ENCODE data around the gene PRDM8. TPM values are rescaled to one million over a fixed set of nuclear protein-coding genes. Genes with fewer than 3 reads are reported as not detected.

The PRDM8 gene
- total and polyA plus RNA-seq, 5 donors, result 0.63 to 1.3 (median 0.75) TPM

DNA sequence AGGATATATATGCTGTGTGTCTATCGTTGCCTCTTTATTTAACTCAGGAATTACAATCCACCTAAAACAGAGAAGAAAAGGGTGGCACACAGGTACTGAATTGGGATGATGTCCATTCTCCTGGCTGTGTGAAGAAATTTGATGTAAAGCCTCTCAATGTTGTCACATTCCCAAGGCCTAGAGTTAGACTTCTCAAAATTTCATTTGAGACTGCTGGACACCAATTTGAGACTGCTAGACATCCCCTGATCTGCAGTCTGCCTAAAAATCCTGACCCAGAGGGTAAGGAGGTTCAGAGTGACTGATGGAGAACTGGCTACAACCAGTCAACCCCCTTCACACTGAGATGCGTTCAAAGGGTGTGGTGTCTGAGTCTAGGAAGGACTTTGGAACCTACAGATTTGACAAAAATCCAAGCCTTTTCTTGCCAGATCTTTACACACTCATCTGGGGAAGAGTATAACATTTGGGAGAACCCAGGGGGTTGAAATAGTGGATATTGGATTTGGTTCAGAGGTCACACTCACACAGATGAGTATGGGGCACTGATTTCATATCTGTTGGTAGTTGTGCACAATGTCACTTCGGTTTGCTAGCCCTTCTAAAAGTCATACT is 4.9 kb upstream of the PRDM8 start:
- DNase-seq (no peak), ATAC-seq (no peak)
- intact Hi-C loops (cut with DNase I), result no loop called here
- peaks cover 5% of the 10 kb centered on the region for H3K27me3 ChIP-seq (ENCODE audit: control insufficient read depth, insufficient read depth)
- no peak overlapping the region for H3K4me3 ChIP-seq (ENCODE audit: low read length)
- WGBS, result 78% methylated on average over 3 of the region's 3 CpGs
- no peaks in the 10 kb centered on the region for H3K9me3 ChIP-seq (ENCODE audit: control insufficient read depth, low read length)
- no peaks in the 10 kb centered on the region for H3K4me1 ChIP-seq (ENCODE audit: control insufficient read depth, insufficient read depth, low read length)
- H3K27ac ChIP-seq (ENCODE audit: low read length), result no peak overlapping the region

- DNase-seq (no peak), ATAC-seq (no peak)
- no peaks in the 10 kb centered on the region for H3K9me3 ChIP-seq (ENCODE audit: control insufficient read depth, low read length)
- H3K4me1 ChIP-seq (ENCODE audit: control insufficient read depth, insufficient read depth, low read length), result no peaks in the 10 kb centered on the region
- peaks cover 5% of the 10 kb centered on the region for H3K27me3 ChIP-seq (ENCODE audit: control insufficient read depth, insufficient read depth)
- WGBS, result 48% methylated on average over 2 of the region's 2 CpGs
- H3K4me3 ChIP-seq (ENCODE audit: low read length), result no peak overlapping the region
- no peak overlapping the region for H3K27ac ChIP-seq (ENCODE audit: low read length)
- intact Hi-C loops (cut with DNase I), result no loop called here
Measured at GRCh38 chr4:80192937-80193336, 4.4 kb upstream of the PRDM8 start.

DNA sequence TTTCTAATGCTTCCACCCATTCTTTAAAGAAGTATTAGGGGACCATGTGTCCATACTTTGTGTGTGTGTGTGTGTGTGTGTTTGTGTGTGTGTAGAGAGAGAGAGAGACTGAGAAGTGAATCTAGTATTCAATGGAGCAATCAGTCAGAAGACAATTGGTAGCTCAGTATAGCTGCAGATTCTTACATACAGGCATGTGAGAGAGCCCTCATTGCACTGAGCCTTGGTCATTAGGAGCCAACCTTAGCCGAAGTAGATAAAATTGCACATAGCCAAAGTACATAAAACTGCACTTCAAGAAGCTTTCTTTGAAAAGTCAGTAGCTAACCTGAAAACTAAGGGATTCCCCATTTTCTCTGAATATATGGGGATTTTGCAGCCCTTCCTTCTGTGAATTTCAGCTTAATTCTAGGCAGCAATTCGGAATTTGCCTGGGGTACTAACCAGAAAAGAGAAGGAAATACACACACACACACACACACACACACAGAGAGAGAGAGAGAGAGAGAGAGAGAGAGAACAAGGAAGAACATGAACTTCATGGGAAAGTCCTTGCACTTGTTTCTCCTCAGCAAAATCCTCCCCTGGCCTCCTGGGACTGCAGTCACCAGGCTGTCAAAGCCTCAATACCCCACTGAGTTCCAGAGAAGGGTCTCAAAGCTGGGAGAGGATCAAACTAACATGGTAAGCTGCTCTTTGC is 1.7 kb upstream of the PRDM8 start:
- DNase-seq, result no peak
- intact Hi-C loops (cut with DNase I), result no loop called here
- H3K4me3 ChIP-seq (ENCODE audit: low read length), result no peak overlapping the region
- ATAC-seq, result no peak
- no peaks in the 10 kb centered on the region for H3K4me1 ChIP-seq (ENCODE audit: control insufficient read depth, insufficient read depth, low read length)
- 56% methylated on average over 2 of the region's 2 CpGs for WGBS
- H3K27ac ChIP-seq (ENCODE audit: low read length), result no peak overlapping the region
- peaks cover 5% of the 10 kb centered on the region for H3K27me3 ChIP-seq (ENCODE audit: control insufficient read depth, insufficient read depth)
- no peaks in the 10 kb centered on the region for H3K9me3 ChIP-seq (ENCODE audit: control insufficient read depth, low read length)

DNA sequence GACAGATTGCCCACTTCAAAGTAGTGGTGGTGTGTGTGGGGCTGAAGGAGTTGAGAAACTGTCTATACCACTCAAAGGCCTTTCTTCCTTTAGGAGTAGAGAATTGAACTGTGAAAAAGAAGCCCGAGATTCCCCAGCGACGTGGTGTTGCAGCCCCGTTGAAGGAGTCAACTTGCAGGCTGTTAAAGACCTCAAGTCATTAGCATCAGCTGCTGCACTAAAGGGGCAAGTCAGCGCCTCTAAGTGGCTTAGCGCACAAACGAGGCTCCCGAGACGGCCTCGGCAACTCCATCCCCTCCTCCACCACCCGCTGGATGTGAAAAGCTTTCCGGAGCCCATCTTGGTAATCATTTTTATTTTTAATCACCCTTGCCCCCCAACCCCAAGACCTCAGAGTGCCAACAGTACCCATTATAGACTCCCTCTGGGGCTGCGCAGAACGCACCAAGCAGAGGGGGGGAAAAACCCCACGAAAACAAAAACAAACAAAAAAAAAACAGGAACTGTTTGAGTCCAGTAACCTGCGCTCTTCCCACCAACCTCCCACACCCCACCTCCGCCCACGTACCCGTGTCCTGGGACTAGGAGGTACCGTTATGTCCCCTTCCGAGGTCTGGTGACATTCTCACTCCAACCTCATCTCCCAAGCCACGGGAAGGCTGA is 913 bp upstream of the PRDM8 start:
- ATAC-seq (peak in 1 of 2 donors; percentile 25), DNase-seq (no peak)
- Histone ChIP-seq H3K27me3 (ENCODE audit: control insufficient read depth, insufficient read depth) (peaks cover 5% of the 10 kb centered on the region), H3K27ac (ENCODE audit: low read length) (no peak overlapping the region), H3K4me3 (ENCODE audit: low read length) (peak overlapping the region; percentile 49), H3K4me1 (ENCODE audit: control insufficient read depth, insufficient read depth, low read length) (no peaks in the 10 kb centered on the region), H3K9me3 (ENCODE audit: control insufficient read depth, low read length) (no peaks in the 10 kb centered on the region)
- intact Hi-C loops (cut with DNase I), result no loop called here
- WGBS, result 33% methylated on average over 22 of the region's 22 CpGs

GRCh38 chr4:80197601-80198440 is 518 bp downstream of the PRDM8 start:
- no peak overlapping the region for H3K27ac ChIP-seq (ENCODE audit: low read length)
- H3K4me3 ChIP-seq (ENCODE audit: low read length), result peak overlapping the region; percentile 49
- intact Hi-C loops (cut with DNase I), result no loop called here
- DNase-seq, result peak in 2 of 3 donors; percentile 55 to 58
- 12% methylated on average over 45 of the region's 45 CpGs for WGBS
- H3K9me3 ChIP-seq (ENCODE audit: control insufficient read depth, low read length), result no peaks in the 10 kb centered on the region
- H3K27me3 ChIP-seq (ENCODE audit: control insufficient read depth, insufficient read depth), result no peaks in the 10 kb centered on the region
- no peaks in the 10 kb centered on the region for H3K4me1 ChIP-seq (ENCODE audit: control insufficient read depth, insufficient read depth, low read length)
- peak in 1 of 2 donors; percentile 27 for ATAC-seq

- Histone ChIP-seq H3K27ac (ENCODE audit: low read length) (no peak overlapping the region), H3K4me1 (ENCODE audit: control insufficient read depth, insufficient read depth, low read length) (peaks cover 3% of the 10 kb centered on the region), H3K27me3 (ENCODE audit: control insufficient read depth, insufficient read depth) (no peaks in the 10 kb centered on the region), H3K9me3 (ENCODE audit: control insufficient read depth, low read length) (no peaks in the 10 kb centered on the region), H3K4me3 (ENCODE audit: low read length) (no peak overlapping the region)
- ATAC-seq (no peak), DNase-seq (no peak)
- WGBS, result 61% methylated on average over 1 of the region's 1 CpG
- intact Hi-C loops (cut with DNase I), result no loop called here
Measured at GRCh38 chr4:80198441-80198837, 1.1 kb downstream of the PRDM8 start.

GRCh38 chr4:80199004-80199560 is 1.8 kb downstream of the PRDM8 start:
- H3K27me3 ChIP-seq (ENCODE audit: control insufficient read depth, insufficient read depth), result no peaks in the 10 kb centered on the region
- no peak overlapping the region for H3K4me3 ChIP-seq (ENCODE audit: low read length)
- no peaks in the 10 kb centered on the region for H3K9me3 ChIP-seq (ENCODE audit: control insufficient read depth, low read length)
- ATAC-seq (no peak), DNase-seq (no peak)
- H3K27ac ChIP-seq (ENCODE audit: low read length), result no peak overlapping the region
- 59% methylated on average over 8 of the region's 8 CpGs for WGBS
- intact Hi-C loops (cut with DNase I), result no loop called here
- H3K4me1 ChIP-seq (ENCODE audit: control insufficient read depth, insufficient read depth, low read length), result peaks cover 3% of the 10 kb centered on the region

DNA sequence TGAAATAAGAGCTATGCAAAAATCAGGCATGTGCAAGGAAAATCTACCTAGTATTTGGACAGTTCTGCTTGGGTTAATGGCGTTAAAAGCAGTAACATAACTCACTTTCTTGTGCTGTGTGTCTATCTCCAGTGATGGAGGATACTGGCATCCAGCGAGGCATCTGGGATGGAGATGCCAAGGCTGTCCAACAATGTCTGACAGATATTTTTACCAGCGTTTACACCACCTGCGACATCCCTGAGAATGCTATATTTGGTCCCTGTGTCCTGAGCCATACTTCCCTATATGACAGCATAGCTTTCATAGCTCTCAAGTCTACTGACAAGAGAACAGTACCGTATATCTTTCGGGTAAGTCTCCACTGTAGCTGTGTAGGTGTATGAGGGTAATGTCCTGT is 2.6 kb downstream of the PRDM8 start:
- peaks cover 3% of the 10 kb centered on the region for H3K4me1 ChIP-seq (ENCODE audit: control insufficient read depth, insufficient read depth, low read length)
- 55% methylated on average over 6 of the region's 6 CpGs for whole genome bisulfite sequencing
- intact Hi-C loops (cut with DNase I), result no loop called here
- no peaks in the 10 kb centered on the region for H3K27me3 ChIP-seq (ENCODE audit: control insufficient read depth, insufficient read depth)
- H3K4me3 ChIP-seq (ENCODE audit: low read length), result no peak overlapping the region
- H3K9me3 ChIP-seq (ENCODE audit: control insufficient read depth, low read length), result no peaks in the 10 kb centered on the region
- ATAC-seq (no peak), DNase-seq (no peak)
- H3K27ac ChIP-seq (ENCODE audit: low read length), result no peak overlapping the region

- Histone ChIP-seq H3K4me1 (ENCODE audit: control insufficient read depth, insufficient read depth, low read length) (peaks cover 3% of the 10 kb centered on the region), H3K4me3 (ENCODE audit: low read length) (peak overlapping the region; percentile 56), H3K27me3 (ENCODE audit: control insufficient read depth, insufficient read depth) (no peaks in the 10 kb centered on the region), H3K9me3 (ENCODE audit: control insufficient read depth, low read length) (no peaks in the 10 kb centered on the region), H3K27ac (ENCODE audit: low read length) (no peak overlapping the region)
- 32% methylated on average over 43 of the region's 43 CpGs for WGBS
- ATAC-seq, result peak in 1 of 2 donors; percentile 6
- peak; percentile 45 to 83 (median 50) for DNase-seq
- intact Hi-C loops (cut with DNase I), result no loop called here
Measured at GRCh38 chr4:80201252-80202151, 4.2 kb downstream of the PRDM8 start.

- DNase-seq, result peak; percentile 85 to 95 (median 95)
- Histone ChIP-seq H3K4me3 (ENCODE audit: low read length) (peak overlapping the region; percentile 56), H3K9me3 (ENCODE audit: control insufficient read depth, low read length) (no peaks in the 10 kb centered on the region), H3K4me1 (ENCODE audit: control insufficient read depth, insufficient read depth, low read length) (peaks cover 5% of the 10 kb centered on the region), H3K27ac (ENCODE audit: low read length) (no peak overlapping the region), H3K27me3 (ENCODE audit: control insufficient read depth, insufficient read depth) (no peaks in the 10 kb centered on the region)
- peak; percentile 81 to 91 for ATAC-seq
- intact Hi-C loops (cut with DNase I), result no loop called here
- WGBS, result under 1% methylated on average over 58 of the region's 58 CpGs
Measured at GRCh38 chr4:80202190-80202711, 4.9 kb downstream of the PRDM8 start.

Measured in right cardiac atrium (tissue), 5 donors.